Measurements from ENCODE around the gene SERTAD4.
A peak's percentile ranks its signal among the peaks of the same experiment; 100 is the strongest.

The SERTAD4 gene

DNA sequence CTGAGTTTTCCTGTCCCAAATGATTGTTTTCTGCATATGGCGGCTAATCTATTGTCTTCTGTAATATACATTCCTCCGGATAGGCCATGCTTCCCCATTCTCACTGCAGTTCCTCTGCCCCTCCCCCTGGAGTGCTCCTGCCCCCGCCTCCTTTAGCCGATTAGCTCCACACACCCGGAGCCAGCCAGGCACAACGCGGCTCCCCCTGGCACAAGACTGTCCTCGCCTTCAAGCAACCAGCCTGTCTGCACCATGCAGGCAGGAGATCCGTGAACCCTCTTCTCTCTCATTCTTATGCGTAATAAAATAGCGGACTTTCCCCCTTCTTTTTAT, 18.0 kb downstream of the SERTAD4 start:
- Histone ChIP-seq H3K4me3 (peak overlapping the region; percentile 73), H3K27ac (peak overlapping the region in 1 of 2 donors; percentile 12)
- TF ChIP-seq, protein P1, sequence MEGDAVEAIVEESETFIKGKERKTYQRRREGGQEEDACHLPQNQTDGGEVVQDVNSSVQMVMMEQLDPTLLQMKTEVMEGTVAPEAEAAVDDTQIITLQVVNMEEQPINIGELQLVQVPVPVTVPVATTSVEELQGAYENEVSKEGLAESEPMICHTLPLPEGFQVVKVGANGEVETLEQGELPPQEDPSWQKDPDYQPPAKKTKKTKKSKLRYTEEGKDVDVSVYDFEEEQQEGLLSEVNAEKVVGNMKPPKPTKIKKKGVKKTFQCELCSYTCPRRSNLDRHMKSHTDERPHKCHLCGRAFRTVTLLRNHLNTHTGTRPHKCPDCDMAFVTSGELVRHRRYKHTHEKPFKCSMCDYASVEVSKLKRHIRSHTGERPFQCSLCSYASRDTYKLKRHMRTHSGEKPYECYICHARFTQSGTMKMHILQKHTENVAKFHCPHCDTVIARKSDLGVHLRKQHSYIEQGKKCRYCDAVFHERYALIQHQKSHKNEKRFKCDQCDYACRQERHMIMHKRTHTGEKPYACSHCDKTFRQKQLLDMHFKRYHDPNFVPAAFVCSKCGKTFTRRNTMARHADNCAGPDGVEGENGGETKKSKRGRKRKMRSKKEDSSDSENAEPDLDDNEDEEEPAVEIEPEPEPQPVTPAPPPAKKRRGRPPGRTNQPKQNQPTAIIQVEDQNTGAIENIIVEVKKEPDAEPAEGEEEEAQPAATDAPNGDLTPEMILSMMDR (IDR thresholded peaks at IDR 0.05) = no peak
- no peak for DNase-seq (ENCODE audit: low spot score)

DNA sequence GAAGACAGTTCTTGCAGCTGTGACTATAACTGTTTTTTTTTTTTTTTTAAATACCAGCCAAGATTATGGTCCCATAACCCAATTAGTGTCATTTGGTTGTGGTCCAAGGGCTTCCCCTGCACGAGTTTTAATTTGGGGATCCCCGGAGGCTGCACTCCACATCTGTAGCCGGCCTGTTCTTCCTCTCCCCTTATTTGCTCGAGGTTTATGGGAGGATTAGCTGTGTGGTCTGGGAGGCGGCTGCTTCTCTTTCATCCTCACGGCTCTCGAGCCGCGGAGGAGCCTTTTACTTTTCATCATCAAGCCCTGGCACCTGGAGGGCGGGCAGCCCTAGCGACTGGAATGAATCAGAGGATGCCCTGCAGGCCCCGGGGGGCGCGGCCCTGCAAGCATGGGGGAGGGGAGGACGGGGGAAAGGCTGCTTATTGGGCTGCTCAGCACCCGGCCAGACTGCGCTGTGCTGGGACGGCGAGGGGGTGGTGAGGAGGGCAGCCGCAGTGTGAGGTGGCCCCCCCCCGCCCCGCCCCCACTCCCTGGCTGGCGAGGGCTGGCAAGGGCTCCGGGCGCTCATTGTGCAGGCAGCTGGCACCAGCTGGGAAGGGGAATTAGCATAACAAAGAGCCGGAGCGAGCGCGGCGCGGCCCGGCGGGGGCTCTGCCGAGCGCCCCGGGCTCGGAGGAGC, 18.5 kb downstream of the SERTAD4 start:
- TF ChIP-seq, protein P1 (IDR thresholded peaks at IDR 0.05) = no peak
- H3K27ac ChIP-seq = peak overlapping the region; percentile 20 to 48
- DNase-seq (ENCODE audit: low spot score) = no peak
- H3K4me3 ChIP-seq = peak overlapping the region; percentile 73

DNA sequence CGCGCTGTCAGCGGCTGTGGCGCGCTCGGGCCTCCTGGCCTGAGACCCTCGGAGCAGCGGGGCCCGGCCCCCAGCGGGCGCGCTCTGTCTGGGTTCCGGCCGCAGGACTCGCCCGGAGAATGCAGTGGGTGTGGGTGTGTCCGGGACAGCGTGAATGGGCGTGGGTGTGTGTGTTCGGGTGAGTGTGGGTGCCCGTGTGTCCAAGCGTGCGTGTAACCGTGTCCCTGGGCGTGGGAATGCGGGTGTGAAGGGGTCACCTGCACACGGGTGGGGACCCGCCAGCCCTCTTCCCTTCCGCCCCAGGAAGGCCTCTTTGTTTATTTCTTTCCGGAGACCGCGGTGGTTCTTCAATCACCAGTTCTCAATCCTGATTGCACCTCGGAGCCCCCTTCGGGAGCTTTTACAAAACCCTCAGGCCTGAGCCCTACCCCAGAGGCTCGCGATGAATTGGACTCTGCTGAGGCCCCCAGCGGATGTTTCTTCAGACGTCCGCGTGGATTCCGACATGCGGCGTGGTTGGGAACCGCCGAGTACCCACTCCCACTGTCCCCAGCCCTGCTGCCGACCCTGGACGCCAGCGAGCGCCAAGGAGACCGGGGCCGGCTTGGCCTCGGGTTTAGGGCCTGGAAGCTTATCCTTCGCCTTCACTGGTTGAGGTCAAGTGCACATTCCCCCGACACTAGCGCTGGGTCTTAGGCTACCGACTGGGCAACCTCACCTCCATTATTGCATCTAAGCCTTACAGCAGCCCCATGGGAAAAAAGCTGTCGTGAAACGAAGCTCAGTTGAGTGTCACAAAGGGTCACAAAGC, 19.3 kb downstream of the SERTAD4 start:
- DNase-seq (ENCODE audit: low spot score) = no peak
- Histone ChIP-seq H3K4me3 (peak overlapping the region; percentile 73), H3K27ac (peak overlapping the region; percentile 20 to 48)
- TF ChIP-seq, protein P1 (IDR thresholded peaks at IDR 0.05) = no peak

DNA sequence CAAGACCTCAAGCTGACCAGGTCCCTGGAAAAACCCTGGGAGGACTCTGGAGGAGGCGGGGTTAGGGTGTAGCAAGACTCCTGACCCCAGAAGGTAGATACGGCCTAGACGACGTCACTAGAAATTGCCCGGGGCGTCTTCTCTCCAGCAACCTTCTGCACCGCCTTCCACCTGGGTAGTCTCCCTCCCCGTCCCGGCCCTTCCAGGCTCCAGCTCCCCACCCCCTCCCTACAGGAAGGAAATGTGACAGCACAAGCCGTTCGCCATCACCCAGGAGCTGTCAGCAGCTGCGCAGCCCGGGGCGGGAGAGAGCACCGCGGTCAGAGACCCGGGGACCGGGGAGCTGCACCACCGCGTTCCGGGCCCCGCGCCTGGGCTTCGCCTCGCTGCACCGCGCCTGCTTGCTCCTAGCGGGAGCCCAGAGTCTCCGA, 20.0 kb downstream of the SERTAD4 start:
- TF ChIP-seq, protein P1 (IDR thresholded peaks at IDR 0.05) = no peak
- Histone ChIP-seq H3K27ac (no peak overlapping the region), H3K4me3 (no peak overlapping the region)
- DNase-seq (ENCODE audit: low spot score) = no peak

DNA sequence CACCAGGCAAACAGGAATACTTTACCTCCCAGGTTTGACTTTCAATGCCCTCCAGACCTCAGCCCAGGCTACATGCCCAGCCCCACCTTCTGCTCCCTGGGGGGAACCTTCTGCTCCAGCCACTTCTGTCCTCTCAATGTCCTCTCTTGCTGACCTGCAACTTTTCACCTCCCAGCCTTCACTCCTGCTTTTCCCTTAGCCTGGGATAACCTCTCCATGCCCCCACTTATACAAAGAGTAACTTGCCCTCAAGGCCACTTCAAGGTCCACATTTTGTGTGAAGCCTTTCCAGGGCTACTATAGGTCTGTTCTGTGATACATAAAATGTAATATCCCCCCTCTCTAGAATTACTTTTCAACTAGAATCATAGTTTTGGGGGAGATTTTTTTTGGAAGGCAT, 21.7 kb downstream of the SERTAD4 start:
- no peak overlapping the region for H3K27ac ChIP-seq
- TF ChIP-seq, protein P1 (IDR thresholded peaks at IDR 0.05) = no peak
- no peak for DNase-seq (ENCODE audit: low spot score)
- H3K4me3 ChIP-seq = no peak overlapping the region

DNA sequence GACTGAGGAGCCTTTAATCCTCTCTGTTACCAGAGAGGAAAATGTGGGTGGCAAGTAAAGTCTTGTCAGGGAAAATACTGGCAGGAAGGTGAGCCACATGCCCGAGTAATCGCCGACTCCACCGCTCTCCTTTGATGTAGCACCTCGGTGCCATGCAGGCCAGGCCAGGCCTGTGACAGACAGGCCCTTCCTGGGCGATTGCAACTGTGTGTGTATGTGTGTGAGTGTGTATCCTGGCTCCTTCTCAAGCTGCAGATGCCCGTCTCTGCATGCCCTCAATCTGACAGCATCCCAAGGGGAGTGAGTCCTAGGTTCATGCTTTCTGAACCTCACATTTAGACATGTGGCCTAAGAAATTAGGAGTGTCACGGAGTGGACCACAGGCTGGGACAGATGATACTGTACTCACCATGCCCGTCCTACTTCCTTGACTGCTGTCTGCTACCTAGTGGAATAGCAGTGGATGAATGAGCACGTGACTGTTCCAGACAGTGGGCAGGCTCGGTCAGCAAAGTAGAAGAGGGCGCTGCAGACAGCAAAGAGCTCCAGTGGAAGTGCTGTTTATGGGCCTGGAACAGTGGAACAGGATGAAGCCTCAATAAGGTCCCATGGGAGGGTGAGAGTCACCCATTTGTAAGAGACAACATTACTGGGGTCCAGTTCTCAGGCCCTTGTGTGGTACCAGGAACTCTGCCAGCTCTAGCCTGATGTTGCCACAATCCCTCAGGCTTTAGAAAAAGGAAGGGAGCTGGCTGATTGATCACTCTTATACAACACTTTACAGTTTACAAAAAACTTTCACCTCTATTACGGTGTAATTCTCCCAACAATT, 25.3 kb downstream of the SERTAD4 start:
- TF ChIP-seq, protein P1 (IDR thresholded peaks at IDR 0.05) = no peak
- no peak for DNase-seq (ENCODE audit: low spot score)
- Histone ChIP-seq H3K4me3 (no peak overlapping the region), H3K27ac (peak overlapping the region; percentile 33 to 79)
